Spleen (tissue), 7 donors: ENCODE measurements around the gene SOX6.

Experiments used
- CTCF ChIP-seq, 11 experiments: fragments of 200-600 bp in 7 of 11; fragments of 450-650 bp in 4 of 11; sonication (generic) in 4 of 11; IDR thresholded peaks in 8 of 11; conservative IDR thresholded peaks in 3 of 11; 1 replicate in 7 of 11; 2 replicates in 4 of 11; pipeline versions ENCODE4 v1.4.0 to v1.8.0; 2016 to 2021; ENCODE audit warnings: antibody characterized with exemption in 11 of 11, inconsistent platforms in 4 of 11, mild to moderate bottlenecking in 1 of 11
- POLR2AphosphoS5 ChIP-seq, 3 donors: sonication (generic); formaldehyde crosslinking; IDR thresholded peaks; one replicate each; pipeline ENCODE4 v1.5.1; 2017; ENCODE audit warnings: antibody characterized with exemption in 3 of 3
- donor health status: DM: no; HTN: no; CAD: no; lungs with moderate emphysema.
- donor health status: DM: no; HTN: no; CAD: no.
- donor health status: DM: no; HTN: no; CAD: no.

GRCh38 chr11:16280256-16280682 lies 76.1 kb downstream of the SOX6 start:
- TF ChIP-seq POLR2AphosphoS5 (IDR thresholded peaks at IDR 0.05): no peak
- TF ChIP-seq CTCF (IDR thresholded peaks at IDR 0.05 in 8 of 11, conservative IDR thresholded peaks at IDR 0.05 in 3 of 11): no peak
